SKM-1 treated with dmso at 0.1 percent for 144 hours (cell line): ENCODE data around the gene VWC2L.

Experiments
- DNase-seq: peaks from one replicate; lab custom pipeline; 2025; ENCODE audit not compliant: unreplicated experiment; lab: John Stamatoyannopoulos, UW

Gene VWC2L

GRCh38 chr2:214465363-214466146 lies 54.7 kb downstream of the VWC2L start:
- DNase-seq = no peak

- DNase-seq = no peak
Measured at GRCh38 chr2:214469728-214470127, 58.9 kb downstream of the VWC2L start.

- no peak for DNase-seq
Measured at GRCh38 chr2:214471382-214471781, 60.5 kb downstream of the VWC2L start.

- no peak for DNase-seq
Measured at GRCh38 chr2:214471990-214472389, 61.1 kb downstream of the VWC2L start.

GRCh38 chr2:214477305-214477704 lies 66.5 kb downstream of the VWC2L start:
- DNase-seq = no peak

- peak; percentile 18 for DNase-seq
Measured at GRCh38 chr2:214481204-214481603, 70.3 kb downstream of the VWC2L start.

GRCh38 chr2:214482728-214483127 lies 71.9 kb downstream of the VWC2L start:
- no peak for DNase-seq

- DNase-seq = no peak
Measured at GRCh38 chr2:214484239-214484638, 73.4 kb downstream of the VWC2L start.

GRCh38 chr2:214484701-214485100 lies 73.8 kb downstream of the VWC2L start:
- no peak for DNase-seq

GRCh38 chr2:214489181-214489580 lies 78.3 kb downstream of the VWC2L start:
- DNase-seq = no peak

GRCh38 chr2:214489702-214490101 lies 78.8 kb downstream of the VWC2L start:
- DNase-seq = no peak

- DNase-seq = no peak
Measured at GRCh38 chr2:214492152-214492551, 81.3 kb downstream of the VWC2L start.

- no peak for DNase-seq
Measured at GRCh38 chr2:214492608-214493007, 81.8 kb downstream of the VWC2L start.

GRCh38 chr2:214497489-214497888 lies 86.6 kb downstream of the VWC2L start:
- DNase-seq = no peak

GRCh38 chr2:214503568-214503967 lies 92.7 kb downstream of the VWC2L start:
- no peak for DNase-seq

- no peak for DNase-seq
Measured at GRCh38 chr2:214504599-214505376, 93.9 kb downstream of the VWC2L start.

- DNase-seq = no peak
Measured at GRCh38 chr2:214507032-214507431, 96.2 kb downstream of the VWC2L start.

- DNase-seq = no peak
Measured at GRCh38 chr2:214514704-214515103, 103.8 kb downstream of the VWC2L start.

GRCh38 chr2:214515111-214515510 lies 104.3 kb downstream of the VWC2L start:
- no peak for DNase-seq

GRCh38 chr2:214519258-214519818 lies 108.5 kb downstream of the VWC2L start:
- no peak for DNase-seq

- DNase-seq = no peak
Measured at GRCh38 chr2:214529021-214529420, 118.2 kb downstream of the VWC2L start.

GRCh38 chr2:214529514-214529913 lies 118.7 kb downstream of the VWC2L start:
- no peak for DNase-seq
